Erythroblast (primary cell): Measurements from ENCODE around the gene PGA5.

Source experiments
- GATA1 ChIP-seq: IDR thresholded peaks from 2 replicates; pipeline ENCODE4 v1.6.1; 2011; ENCODE audit warnings: low read depth, mild to moderate bottlenecking, control low read depth, low read length, moderate library complexity
- POLR2A ChIP-seq: IDR thresholded peaks from 2 replicates; pipeline ENCODE4 v1.6.1; 2011; ENCODE audit warnings: mild to moderate bottlenecking, low read length

- TF ChIP-seq POLR2A (no peak), GATA1 (no peak)
Observed at GRCh38 chr11:61280883-61281580, 40.1 kb downstream of the PGA5 start.
